ENCODE measurements around the gene HSPB3. TPM values are rescaled to one million over a fixed set of nuclear protein-coding genes. Genes with fewer than 3 reads are reported as not detected.

Gene HSPB3
- total RNA-seq, 2 donors from 2014 or later, result 0.95 TPM; not detected in 1

DNA sequence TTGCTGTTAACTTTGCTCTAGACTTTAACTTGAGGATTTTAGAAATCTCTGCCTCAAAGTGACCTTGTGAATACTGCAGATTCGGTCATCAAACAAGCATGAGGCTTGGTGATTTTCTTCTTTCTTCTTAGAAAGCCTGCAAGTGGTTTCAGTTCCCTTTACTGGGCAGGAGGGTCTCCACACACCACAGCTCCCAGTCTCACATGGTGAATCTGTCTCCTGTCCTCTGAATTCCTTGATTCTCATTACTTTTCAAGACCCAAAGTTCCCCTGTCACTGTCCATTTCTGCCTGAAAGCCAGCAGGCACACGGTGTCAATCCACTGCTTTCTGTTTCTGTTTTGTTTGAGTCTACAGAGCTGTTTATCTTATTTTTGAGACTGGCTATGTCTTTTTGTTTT, 14.1 kb downstream of the HSPB3 start:
- no peaks in the 10 kb centered on the region for H3K9me3 ChIP-seq
- TF ChIP-seq, protein P1, sequence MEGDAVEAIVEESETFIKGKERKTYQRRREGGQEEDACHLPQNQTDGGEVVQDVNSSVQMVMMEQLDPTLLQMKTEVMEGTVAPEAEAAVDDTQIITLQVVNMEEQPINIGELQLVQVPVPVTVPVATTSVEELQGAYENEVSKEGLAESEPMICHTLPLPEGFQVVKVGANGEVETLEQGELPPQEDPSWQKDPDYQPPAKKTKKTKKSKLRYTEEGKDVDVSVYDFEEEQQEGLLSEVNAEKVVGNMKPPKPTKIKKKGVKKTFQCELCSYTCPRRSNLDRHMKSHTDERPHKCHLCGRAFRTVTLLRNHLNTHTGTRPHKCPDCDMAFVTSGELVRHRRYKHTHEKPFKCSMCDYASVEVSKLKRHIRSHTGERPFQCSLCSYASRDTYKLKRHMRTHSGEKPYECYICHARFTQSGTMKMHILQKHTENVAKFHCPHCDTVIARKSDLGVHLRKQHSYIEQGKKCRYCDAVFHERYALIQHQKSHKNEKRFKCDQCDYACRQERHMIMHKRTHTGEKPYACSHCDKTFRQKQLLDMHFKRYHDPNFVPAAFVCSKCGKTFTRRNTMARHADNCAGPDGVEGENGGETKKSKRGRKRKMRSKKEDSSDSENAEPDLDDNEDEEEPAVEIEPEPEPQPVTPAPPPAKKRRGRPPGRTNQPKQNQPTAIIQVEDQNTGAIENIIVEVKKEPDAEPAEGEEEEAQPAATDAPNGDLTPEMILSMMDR (IDR thresholded peaks at IDR 0.05), result no peak
- peak overlapping the region; percentile 55 for H3K4me3 ChIP-seq
- H3K36me3 ChIP-seq, result no peaks in the 10 kb centered on the region
- ATAC-seq (ENCODE audit: insufficient number of reproducible peaks, low FRiP score, low read depth) (no peak), DNase-seq (ENCODE audit: low spot score) (no peak)
- H3K4me1 ChIP-seq (ENCODE audit: control insufficient read depth in 1 of 2, low read depth in 2 of 2), result peaks cover 0 to 18% of the 10 kb centered on the region in 2 donors
- H3K27ac ChIP-seq, result no peak overlapping the region
- H3K27me3 ChIP-seq (replicated peaks; ENCODE audit: insufficient read depth), result no peaks in the 10 kb centered on the region

- H3K27ac ChIP-seq, result no peak overlapping the region
- H3K4me3 ChIP-seq, result peak overlapping the region; percentile 55
- no peaks in the 10 kb centered on the region for H3K27me3 ChIP-seq (replicated peaks; ENCODE audit: insufficient read depth)
- peaks cover 0 to 18% of the 10 kb centered on the region in 2 donors for H3K4me1 ChIP-seq (ENCODE audit: control insufficient read depth in 1 of 2, low read depth in 2 of 2)
- DNase-seq (ENCODE audit: low spot score), result no peak
- TF ChIP-seq, protein P1 (IDR thresholded peaks at IDR 0.05), result no peak
- H3K9me3 ChIP-seq, result no peaks in the 10 kb centered on the region
- H3K36me3 ChIP-seq, result no peaks in the 10 kb centered on the region
- no peak for ATAC-seq (ENCODE audit: insufficient number of reproducible peaks, low FRiP score, low read depth)
These were observed 14.6 kb downstream of the HSPB3 start for GRCh38 chr5:54470128-54470527.

DNA sequence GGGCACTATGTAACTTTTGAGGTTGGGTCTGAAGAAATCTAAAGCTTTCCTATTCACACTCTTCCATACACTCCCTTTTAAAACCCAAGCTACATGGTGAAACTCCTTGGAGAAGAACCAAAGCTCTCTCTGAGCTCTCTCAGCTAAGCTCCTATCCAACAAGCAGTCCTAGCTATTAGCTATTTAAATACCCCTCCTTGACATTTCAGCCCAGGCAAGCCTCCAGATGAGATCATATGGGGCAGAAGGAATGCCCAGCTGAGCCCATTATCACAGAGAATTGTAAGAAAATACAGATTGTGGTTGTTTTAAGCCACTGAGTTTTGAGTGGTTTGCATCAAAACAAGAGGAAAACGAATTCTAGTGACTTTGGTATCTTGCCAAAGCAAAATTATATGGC, 15.2 kb downstream of the HSPB3 start:
- TF ChIP-seq, protein P1 (IDR thresholded peaks at IDR 0.05), result no peak
- DNase-seq (ENCODE audit: low spot score) (no peak), ATAC-seq (ENCODE audit: insufficient number of reproducible peaks, low FRiP score, low read depth) (no peak)
- Histone ChIP-seq H3K4me1 (ENCODE audit: control insufficient read depth in 1 of 2, low read depth in 2 of 2) (peaks cover 0 to 18% of the 10 kb centered on the region in 2 donors), H3K27me3 (replicated peaks; ENCODE audit: insufficient read depth) (no peaks in the 10 kb centered on the region), H3K27ac (no peak overlapping the region), H3K9me3 (no peaks in the 10 kb centered on the region), H3K36me3 (no peaks in the 10 kb centered on the region), H3K4me3 (no peak overlapping the region)

DNA sequence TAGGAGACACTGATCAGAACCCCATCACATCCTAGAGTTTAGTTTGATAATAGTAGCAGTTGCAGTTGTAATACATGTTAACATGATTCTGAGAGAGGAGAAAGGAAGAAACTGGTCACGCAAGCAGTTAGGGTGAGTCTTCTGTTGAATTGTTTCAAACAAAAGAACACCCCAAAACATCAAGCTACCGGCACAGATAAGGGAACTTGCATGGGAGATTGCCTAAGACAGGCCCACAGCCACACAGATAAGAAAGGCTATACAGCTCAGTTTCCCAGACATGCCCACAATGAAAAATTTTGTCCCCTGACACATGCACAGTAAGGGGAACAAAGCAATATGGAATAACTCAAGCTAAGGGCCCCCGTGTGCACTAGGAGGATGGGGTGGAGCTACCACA, 15.9 kb downstream of the HSPB3 start:
- no peak overlapping the region for H3K27ac ChIP-seq
- no peak for ATAC-seq (ENCODE audit: insufficient number of reproducible peaks, low FRiP score, low read depth)
- TF ChIP-seq, protein P1 (IDR thresholded peaks at IDR 0.05), result no peak

DNA sequence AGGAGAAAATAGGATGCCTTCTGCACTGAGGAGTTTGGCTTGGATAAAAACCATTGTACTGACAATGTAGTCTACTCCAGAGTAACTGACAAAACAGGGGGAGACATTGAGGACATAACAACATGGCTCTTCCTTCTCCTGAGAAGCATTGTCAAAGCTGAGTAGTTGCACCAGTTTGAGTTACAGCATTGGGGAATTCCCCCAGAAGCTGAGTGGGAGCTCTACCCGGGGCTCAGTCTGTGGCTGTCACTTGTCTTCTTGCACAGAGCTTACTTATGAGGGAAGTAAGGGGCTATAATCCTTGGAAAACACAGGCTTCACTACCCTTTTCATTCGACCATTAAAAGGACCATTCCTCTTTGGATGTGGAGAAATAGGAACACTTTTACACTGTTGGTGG, 21.2 kb downstream of the HSPB3 start:
- Histone ChIP-seq H3K27me3 (replicated peaks; ENCODE audit: insufficient read depth) (no peaks in the 10 kb centered on the region), H3K9me3 (no peaks in the 10 kb centered on the region), H3K4me3 (no peak overlapping the region), H3K27ac (no peak overlapping the region), H3K4me1 (ENCODE audit: control insufficient read depth in 1 of 2, low read depth in 2 of 2) (no peaks in the 10 kb centered on the region), H3K36me3 (no peaks in the 10 kb centered on the region)
- no peak for ATAC-seq (ENCODE audit: insufficient number of reproducible peaks, low FRiP score, low read depth)
- no peak for DNase-seq (ENCODE audit: low spot score)
- TF ChIP-seq, protein P1 (IDR thresholded peaks at IDR 0.05), result no peak

More for the DNA sequence above, 15.9 kb downstream of the HSPB3 start:
- no peaks in the 10 kb centered on the region for H3K36me3 ChIP-seq
- H3K4me3 ChIP-seq, result no peak overlapping the region
- no peaks in the 10 kb centered on the region for H3K9me3 ChIP-seq
- peaks cover 0 to 18% of the 10 kb centered on the region in 2 donors for H3K4me1 ChIP-seq (ENCODE audit: control insufficient read depth in 1 of 2, low read depth in 2 of 2)
- no peaks in the 10 kb centered on the region for H3K27me3 ChIP-seq (replicated peaks; ENCODE audit: insufficient read depth)
- DNase-seq (ENCODE audit: low spot score), result no peak

All from thoracic aorta (tissue), 2 donors.